NT2/D1 (cell line): ENCODE measurements around the gene LRIG1.
"Not testable (repeated sequence)": the region's sequence is repeated elsewhere in the genome, so short reads cannot be mapped to it uniquely, and the experiment has no call there.

Source experiments
- DNase-seq: peaks from one replicate; pipeline ENCODE4 v3.0.0-alpha.2; 2011; ENCODE audit warnings: low read depth, low spot score
- H3K27me3 ChIP-seq: 2 replicates; pipeline ENCODE4 v1.6.0; 2011; ENCODE audit warnings: mild to moderate bottlenecking; ENCODE audit not compliant: insufficient read length, insufficient read depth
- H3K36me3 ChIP-seq: 2 replicates; pipeline ENCODE4 v1.6.1; 2011; ENCODE audit warnings: mild to moderate bottlenecking, low read length, mixed read lengths; ENCODE audit not compliant: insufficient read depth, insufficient read length
- H3K4me1 ChIP-seq: 2 replicates; pipeline ENCODE4 v1.5.1; 2011; ENCODE audit not compliant: insufficient read depth, insufficient read length
- H3K4me3 ChIP-seq: 2 replicates; pipeline ENCODE4 v1.5.1; 2011; ENCODE audit warnings: low read depth; ENCODE audit not compliant: insufficient read length
- H3K9ac ChIP-seq: 2 replicates; pipeline ENCODE4 v1.6.0; 2011; ENCODE audit warnings: low read depth; ENCODE audit not compliant: insufficient read length
- H3K9me3 ChIP-seq: 2 replicates; pipeline ENCODE4 v1.5.1; 2011; ENCODE audit warnings: mild to moderate bottlenecking, low read length; ENCODE audit not compliant: insufficient read depth
- SUZ12 ChIP-seq: IDR thresholded peaks from 2 replicates; pipeline ENCODE4 v1.6.1; 2011; ENCODE audit not compliant: insufficient read length, insufficient read depth; ENCODE audit errors: extremely low read depth
- YY1 ChIP-seq: IDR thresholded peaks from 2 replicates; pipeline ENCODE4 v1.6.1; 2011; ENCODE audit not compliant: insufficient read length, insufficient read depth
- ZNF274 ChIP-seq: IDR thresholded peaks from 2 replicates; pipeline ENCODE4 v1.6.1; 2011; ENCODE audit warnings: mild to moderate bottlenecking, low read depth, low read length

The LRIG1 gene

DNA sequence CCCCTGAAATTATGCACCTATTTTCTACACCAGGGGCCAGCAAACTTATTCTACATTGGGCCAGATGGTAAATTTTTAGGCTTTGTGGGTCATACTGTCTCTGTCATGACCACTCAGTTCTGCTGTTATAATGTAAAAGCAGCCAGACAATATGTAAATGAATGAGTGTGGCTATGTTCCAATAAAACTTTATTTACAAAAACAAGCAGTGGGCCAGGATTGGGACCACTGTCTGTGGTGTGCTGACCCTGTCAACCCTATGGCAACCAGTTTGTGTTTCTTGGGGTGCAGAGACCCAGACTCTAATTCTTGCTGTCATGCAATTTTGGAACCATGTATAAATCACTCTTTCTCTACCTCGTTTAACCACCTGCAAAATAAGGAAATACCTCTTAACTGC, 74.7 kb downstream of the LRIG1 start:
- Histone ChIP-seq H3K9ac (no peak overlapping the region), H3K9me3 (peaks cover 31% of the 10 kb centered on the region; the same call in 1 of the 2 replicates), H3K4me3 (no peak overlapping the region), H3K27me3 (no peaks in the 10 kb centered on the region), H3K36me3 (no peaks in the 10 kb centered on the region), H3K4me1 (no peaks in the 10 kb centered on the region)
- no peak for DNase-seq
- TF ChIP-seq YY1 = no peak
- TF ChIP-seq ZNF274 = no peak
- no peak for TF ChIP-seq SUZ12

- DNase-seq = no peak
- Histone ChIP-seq H3K27me3 (no peaks in the 10 kb centered on the region), H3K9me3 (peaks cover 36% of the 10 kb centered on the region), H3K9ac (no peak overlapping the region), H3K4me3 (no peak overlapping the region), H3K4me1 (no peaks in the 10 kb centered on the region), H3K36me3 (no peaks in the 10 kb centered on the region)
- TF ChIP-seq YY1 = no peak
Observed at GRCh38 chr3:66425576-66426114, 75.2 kb downstream of the LRIG1 start.

- Histone ChIP-seq H3K4me1 (no peaks in the 10 kb centered on the region), H3K36me3 (no peaks in the 10 kb centered on the region), H3K9me3 (peaks cover 42% of the 10 kb centered on the region), H3K9ac (no peak overlapping the region), H3K27me3 (no peaks in the 10 kb centered on the region), H3K4me3 (no peak overlapping the region)
- DNase-seq = no peak
- TF ChIP-seq SUZ12 (no peak), YY1 (no peak), ZNF274 (no peak)
Observed at GRCh38 chr3:66425032-66425431, 75.8 kb downstream of the LRIG1 start.

DNA sequence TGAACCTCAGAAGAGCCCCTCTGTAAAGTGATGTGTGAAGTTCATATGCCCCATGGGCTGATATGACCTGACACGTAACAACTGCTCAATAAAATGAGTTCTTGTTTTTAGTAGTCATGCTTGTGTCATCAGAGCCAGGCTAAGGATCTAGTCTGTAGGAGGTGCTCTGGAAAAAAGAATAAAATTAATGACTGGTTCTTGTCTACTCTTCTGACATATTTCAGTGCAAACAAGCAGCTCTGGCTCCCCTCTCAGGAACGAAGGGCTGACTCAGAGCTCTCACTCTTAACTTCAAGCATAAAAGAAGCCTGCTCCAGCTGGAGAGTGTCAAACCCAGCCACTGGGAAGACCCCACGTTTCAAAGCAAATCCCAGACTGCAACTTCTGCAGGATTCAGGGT, 77.0 kb downstream of the LRIG1 start:
- Histone ChIP-seq H3K4me3 (no peak overlapping the region), H3K9ac (no peak overlapping the region), H3K9me3 (peaks cover 50% of the 10 kb centered on the region), H3K27me3 (no peaks in the 10 kb centered on the region), H3K4me1 (no peaks in the 10 kb centered on the region), H3K36me3 (no peaks in the 10 kb centered on the region)
- no peak for DNase-seq
- TF ChIP-seq SUZ12 = no peak
- TF ChIP-seq ZNF274 = no peak
- no peak for TF ChIP-seq YY1

DNA sequence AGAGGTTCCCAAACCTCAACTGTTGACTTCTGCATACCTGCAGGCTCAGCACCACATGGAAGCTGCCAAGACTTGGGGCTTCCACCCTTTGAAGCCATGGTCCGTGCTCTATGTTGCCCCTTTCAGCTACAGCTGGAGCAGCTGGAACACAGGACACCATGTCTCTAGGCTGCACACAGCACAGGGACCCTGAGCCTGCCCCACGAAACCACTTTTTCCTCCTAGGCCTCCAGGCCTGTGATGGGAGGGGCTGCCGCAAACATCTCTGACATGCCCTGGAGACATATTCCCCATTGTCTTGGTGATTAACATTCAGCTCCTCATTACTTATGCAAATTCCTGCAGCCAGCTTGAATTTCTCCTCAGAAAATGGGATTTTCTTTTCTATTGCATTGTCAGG, 78.9 kb downstream of the LRIG1 start:
- not testable (repeated sequence) for H3K36me3 ChIP-seq, DNase-seq, H3K4me1 ChIP-seq, H3K9ac ChIP-seq, H3K4me3 ChIP-seq, H3K27me3 ChIP-seq
- peaks cover 50% of the 10 kb centered on the region for H3K9me3 ChIP-seq

DNA sequence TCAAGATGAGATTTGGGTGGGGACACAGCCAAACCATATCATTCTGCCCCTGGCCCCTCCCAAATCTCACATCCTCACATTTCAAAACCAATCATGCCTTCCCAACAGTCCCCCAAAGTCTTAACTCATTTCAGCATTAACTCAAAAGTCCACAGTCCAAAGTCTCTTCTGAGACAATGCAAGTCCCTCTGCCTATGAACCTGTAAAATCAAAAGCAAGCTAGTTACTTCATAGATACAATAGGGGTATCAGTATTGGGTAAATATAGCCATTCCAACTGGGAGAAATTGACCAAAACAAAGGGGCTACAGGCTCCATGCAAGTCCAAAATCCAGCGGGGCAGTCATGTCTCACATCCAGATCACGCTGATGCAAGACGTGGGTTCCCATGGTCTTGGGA, 79.7 kb downstream of the LRIG1 start:
- not testable (repeated sequence) for DNase-seq, H3K27me3 ChIP-seq, H3K4me1 ChIP-seq, H3K4me3 ChIP-seq, H3K36me3 ChIP-seq, H3K9ac ChIP-seq
- peaks cover 50% of the 10 kb centered on the region for H3K9me3 ChIP-seq

- TF ChIP-seq YY1 (no peak), SUZ12 (no peak), ZNF274 (no peak)
- Histone ChIP-seq H3K36me3 (peaks cover 12% of the 10 kb centered on the region), H3K4me1 (peaks cover 3% of the 10 kb centered on the region), H3K27me3 (no peaks in the 10 kb centered on the region), H3K4me3 (no peak overlapping the region), H3K9ac (no peak overlapping the region), H3K9me3 (peaks cover 47% of the 10 kb centered on the region)
- DNase-seq = no peak
Observed at GRCh38 chr3:66419036-66419435, 81.8 kb downstream of the LRIG1 start.

DNA sequence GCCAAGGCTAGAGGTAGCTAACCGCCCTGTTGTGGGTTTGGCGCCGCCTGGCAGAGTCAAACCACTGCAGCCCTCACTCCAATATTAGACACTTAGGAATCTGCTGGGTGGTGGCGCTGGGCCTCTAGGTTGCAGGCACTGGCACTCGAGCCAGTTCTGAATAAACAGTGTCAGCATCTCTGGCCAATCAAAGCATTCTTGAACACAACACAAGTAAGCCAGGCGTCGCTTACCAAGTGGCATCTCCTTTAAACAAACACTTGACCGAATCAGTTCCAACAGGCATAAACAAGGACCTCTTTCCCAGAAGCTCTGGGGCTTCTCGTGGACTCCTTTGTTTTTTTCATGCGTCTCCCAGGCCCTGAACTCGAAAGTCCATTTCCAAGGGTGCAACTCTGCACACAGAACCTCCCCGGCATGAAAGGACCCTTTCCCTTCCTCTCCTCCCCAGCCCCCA, 82.3 kb downstream of the LRIG1 start:
- Histone ChIP-seq H3K36me3 (peaks cover 12% of the 10 kb centered on the region), H3K9ac (no peak overlapping the region), H3K4me1 (peaks cover 3% of the 10 kb centered on the region), H3K27me3 (no peaks in the 10 kb centered on the region), H3K4me3 (no peak overlapping the region), H3K9me3 (peaks cover 41% of the 10 kb centered on the region)
- no peak for DNase-seq
- TF ChIP-seq SUZ12 = no peak
- TF ChIP-seq YY1 = no peak
- TF ChIP-seq ZNF274 = no peak
